Muscle layer of colon (tissue), 2 donors: ENCODE measurements around the gene DISC1.
"Not testable (repeated sequence)": the region's sequence is repeated elsewhere in the genome, so short reads cannot be mapped to it uniquely, and the experiment has no call there.

Experiments
- H3K27ac ChIP-seq: one replicate; pipeline ENCODE4 v1.7.0; 2013; ENCODE audit warnings: low read depth, mild to moderate bottlenecking, low read length, moderate library complexity
- H3K27me3 ChIP-seq, 2 donors: one replicate each; pipeline ENCODE4 v1.7.0; 2013; ENCODE audit warnings: low read length in 2 of 2, mild to moderate bottlenecking in 2 of 2; ENCODE audit not compliant: insufficient read depth in 2 of 2, control insufficient read depth in 1 of 2
- H3K36me3 ChIP-seq: one replicate; pipeline ENCODE4 v1.7.0; 2013; ENCODE audit warnings: mild to moderate bottlenecking, low read length; ENCODE audit not compliant: insufficient read depth
- H3K4me1 ChIP-seq: one replicate; pipeline ENCODE4 v1.7.0; 2013; ENCODE audit warnings: mild to moderate bottlenecking, low read length; ENCODE audit not compliant: insufficient read depth
- H3K4me3 ChIP-seq, 2 donors: one replicate each; pipeline ENCODE4 v1.7.0; 2013; ENCODE audit warnings: low read length in 2 of 2, low read depth in 1 of 2, mild to moderate bottlenecking in 1 of 2, moderate library complexity in 1 of 2
- H3K9ac ChIP-seq: one replicate; pipeline ENCODE4 v1.7.0; 2013; ENCODE audit warnings: low read length
- H3K9me3 ChIP-seq: one replicate; pipeline ENCODE4 v1.7.0; 2013; ENCODE audit warnings: mild to moderate bottlenecking, low read length
- donor health status: abdominal sarcoma.
- donor health status: Adenocarcinoma of cecum.

The DISC1 gene

GRCh38 chr1:231610388-231610787, 16.2 kb upstream of the DISC1 start:
- H3K36me3 ChIP-seq: no peaks in the 10 kb centered on the region
- no peak overlapping the region for H3K9ac ChIP-seq
- H3K4me1 ChIP-seq: no peaks in the 10 kb centered on the region
- H3K9me3 ChIP-seq: no peaks in the 10 kb centered on the region
- no peak overlapping the region for H3K4me3 ChIP-seq
- no peak overlapping the region for H3K27ac ChIP-seq
- no peaks in the 10 kb centered on the region for H3K27me3 ChIP-seq

DNA sequence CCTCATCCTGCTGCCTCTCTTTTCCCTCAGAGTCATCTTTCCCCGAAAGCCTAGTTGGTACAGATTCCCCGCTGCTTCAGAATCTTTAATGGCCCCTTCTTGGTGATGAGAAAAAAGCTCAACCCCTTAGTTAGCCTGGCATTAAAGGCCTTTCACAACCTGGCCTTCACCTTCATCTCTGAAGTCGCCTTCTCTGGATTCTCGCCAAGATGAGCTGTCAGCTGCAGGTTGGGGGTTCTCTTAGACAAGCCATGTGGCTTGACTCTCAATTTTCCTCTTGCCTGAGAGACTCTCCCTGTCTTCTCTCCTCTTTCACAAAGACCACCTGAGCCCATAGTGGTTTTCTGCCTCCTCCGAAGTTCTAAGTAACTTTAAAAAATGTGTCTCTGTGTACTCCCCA, 15.5 kb upstream of the DISC1 start:
- Histone ChIP-seq H3K27me3 (no peaks in the 10 kb centered on the region), H3K9me3 (no peaks in the 10 kb centered on the region), H3K27ac (no peak overlapping the region), H3K4me1 (no peaks in the 10 kb centered on the region), H3K4me3 (no peak overlapping the region), H3K36me3 (no peaks in the 10 kb centered on the region), H3K9ac (no peak overlapping the region)

GRCh38 chr1:231611851-231612250, 14.7 kb upstream of the DISC1 start:
- Histone ChIP-seq H3K27me3 (no peaks in the 10 kb centered on the region), H3K4me3 (no peak overlapping the region), H3K27ac (no peak overlapping the region)

DNA sequence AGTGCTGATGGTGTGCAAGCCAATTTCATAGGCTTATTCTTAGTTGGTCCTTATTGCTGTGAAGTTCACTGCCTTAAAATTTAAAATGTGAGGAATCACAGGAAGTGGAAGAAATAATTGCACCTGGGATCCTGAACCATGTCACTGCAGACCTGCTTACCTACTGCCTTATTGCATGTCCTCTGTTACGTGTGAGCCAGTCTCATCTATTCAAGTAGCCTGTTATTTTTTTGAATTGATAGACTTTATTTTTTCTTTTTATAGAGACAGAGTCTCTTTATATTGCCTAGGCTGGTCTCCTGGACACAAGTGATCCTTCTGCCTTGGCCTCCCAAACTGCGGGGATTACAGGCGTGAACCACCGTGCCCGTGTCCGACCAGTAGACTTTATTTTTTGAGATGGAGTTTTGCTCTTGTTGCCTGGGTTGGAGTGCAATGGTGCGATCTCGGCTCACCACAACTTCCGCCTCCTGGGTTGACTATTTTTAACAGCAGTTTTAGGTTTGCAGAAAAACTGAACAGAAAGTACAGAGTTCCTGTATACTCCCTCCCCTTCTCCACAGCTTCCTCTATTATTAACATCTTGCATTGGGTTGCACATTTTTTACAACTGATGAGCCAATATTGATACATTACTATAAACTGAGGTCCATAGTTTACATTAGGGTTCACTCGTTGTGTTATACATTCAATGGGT, 14.0 kb upstream of the DISC1 start:
- Histone ChIP-seq H3K9ac (no peak overlapping the region), H3K4me1 (no peaks in the 10 kb centered on the region), H3K4me3 (no peak overlapping the region), H3K27ac (no peak overlapping the region), H3K27me3 (no peaks in the 10 kb centered on the region), H3K36me3 (no peaks in the 10 kb centered on the region), H3K9me3 (no peaks in the 10 kb centered on the region)

More at GRCh38 chr1:231611851-231612250, 14.7 kb upstream of the DISC1 start:
- Histone ChIP-seq H3K36me3 (no peaks in the 10 kb centered on the region), H3K9ac (no peak overlapping the region), H3K4me1 (no peaks in the 10 kb centered on the region), H3K9me3 (no peaks in the 10 kb centered on the region)

- no peaks in the 10 kb centered on the region for H3K9me3 ChIP-seq
- no peaks in the 10 kb centered on the region for H3K27me3 ChIP-seq
- H3K36me3 ChIP-seq: no peaks in the 10 kb centered on the region
- no peaks in the 10 kb centered on the region for H3K4me1 ChIP-seq
- H3K27ac ChIP-seq: no peak overlapping the region
- no peak overlapping the region for H3K4me3 ChIP-seq
- no peak overlapping the region for H3K9ac ChIP-seq
These were observed 12.9 kb upstream of the DISC1 start for GRCh38 chr1:231613419-231614349.

DNA sequence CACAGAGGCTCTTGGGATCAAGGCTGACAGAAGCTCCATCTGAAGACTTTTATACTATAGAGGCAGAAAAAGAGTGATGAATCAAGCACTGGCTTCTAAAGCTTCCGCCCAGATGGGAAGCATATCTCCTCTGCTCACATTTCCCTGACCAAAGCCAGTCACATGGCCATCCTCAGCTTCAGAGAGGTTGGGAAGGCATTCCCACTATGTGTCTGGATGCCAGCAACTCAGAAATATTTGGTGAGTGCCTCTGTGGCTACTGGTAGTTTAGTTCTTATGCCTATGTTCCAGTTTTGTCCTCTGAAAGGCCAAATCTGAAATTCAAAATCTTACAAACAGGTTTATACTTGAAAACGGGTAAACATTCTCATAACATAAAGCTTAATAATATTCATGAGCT, 9.9 kb upstream of the DISC1 start:
- H3K27ac ChIP-seq: no peak overlapping the region
- no peaks in the 10 kb centered on the region for H3K4me1 ChIP-seq
- H3K9me3 ChIP-seq: no peaks in the 10 kb centered on the region
- H3K9ac ChIP-seq: no peak overlapping the region
- H3K36me3 ChIP-seq: no peaks in the 10 kb centered on the region
- H3K27me3 ChIP-seq: no peaks in the 10 kb centered on the region
- H3K4me3 ChIP-seq: no peak overlapping the region

GRCh38 chr1:231618609-231619256, 7.9 kb upstream of the DISC1 start:
- Histone ChIP-seq H3K27ac (no peak overlapping the region), H3K4me1 (no peaks in the 10 kb centered on the region), H3K36me3 (no peaks in the 10 kb centered on the region), H3K27me3 (no peaks in the 10 kb centered on the region), H3K9ac (no peak overlapping the region), H3K9me3 (no peaks in the 10 kb centered on the region), H3K4me3 (no peak overlapping the region)

DNA sequence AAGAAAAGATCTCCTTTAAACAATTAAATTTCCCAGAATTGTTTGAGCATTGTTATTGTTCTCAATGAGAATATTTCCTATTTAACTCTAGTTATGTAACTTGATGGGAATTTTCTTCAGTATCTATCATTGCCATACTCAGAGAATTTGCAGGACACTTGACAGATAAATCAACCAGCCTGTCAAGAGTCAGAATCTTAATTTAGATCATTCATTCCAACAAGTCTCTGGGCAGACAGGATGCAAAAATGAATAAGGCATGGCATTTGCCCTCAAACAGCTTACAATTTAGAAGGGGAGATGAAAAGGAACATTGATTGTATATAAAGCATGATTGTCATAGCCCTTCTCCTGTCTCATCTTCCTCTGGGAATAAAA, 7.3 kb upstream of the DISC1 start:
- H3K9ac ChIP-seq: no peak overlapping the region

DNA sequence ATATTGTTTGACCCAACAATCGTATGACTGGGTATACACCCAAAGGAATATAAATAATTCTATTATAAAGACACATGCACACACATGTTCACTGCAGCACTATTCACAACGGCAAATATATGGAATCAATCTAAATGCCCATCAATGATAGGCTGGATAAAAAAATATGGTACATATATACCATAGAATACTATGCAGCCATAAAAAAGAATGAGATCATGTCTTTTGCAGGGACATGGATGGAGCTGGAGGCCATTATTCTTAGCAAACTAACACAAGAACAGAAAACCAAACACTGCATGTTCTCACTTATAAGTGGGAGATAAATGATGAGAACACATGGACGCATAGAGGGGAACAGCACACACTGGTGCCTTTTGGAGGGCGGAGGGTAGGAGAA, 1.5 kb upstream of the DISC1 start:
- not testable (repeated sequence) for H3K9me3 ChIP-seq, H3K36me3 ChIP-seq, H3K27me3 ChIP-seq

More for the DNA sequence above, 7.3 kb upstream of the DISC1 start:
- Histone ChIP-seq H3K27ac (no peak overlapping the region), H3K4me3 (no peak overlapping the region), H3K36me3 (no peaks in the 10 kb centered on the region), H3K9me3 (no peaks in the 10 kb centered on the region), H3K27me3 (no peaks in the 10 kb centered on the region), H3K4me1 (no peaks in the 10 kb centered on the region)

GRCh38 chr1:231625975-231626534, 535 bp upstream of the DISC1 start:
- Histone ChIP-seq H3K4me1 (peaks cover 6% of the 10 kb centered on the region), H3K27me3 (peaks cover 0 to 6% of the 10 kb centered on the region in 2 donors), H3K9ac (no peak overlapping the region), H3K27ac (no peak overlapping the region), H3K4me3 (peak overlapping the region; percentile 66 to 75), H3K9me3 (no peaks in the 10 kb centered on the region), H3K36me3 (no peaks in the 10 kb centered on the region)

More for the DNA sequence above, 1.5 kb upstream of the DISC1 start:
- not testable (repeated sequence) for H3K4me3 ChIP-seq, H3K27ac ChIP-seq, H3K9ac ChIP-seq, H3K4me1 ChIP-seq

DNA sequence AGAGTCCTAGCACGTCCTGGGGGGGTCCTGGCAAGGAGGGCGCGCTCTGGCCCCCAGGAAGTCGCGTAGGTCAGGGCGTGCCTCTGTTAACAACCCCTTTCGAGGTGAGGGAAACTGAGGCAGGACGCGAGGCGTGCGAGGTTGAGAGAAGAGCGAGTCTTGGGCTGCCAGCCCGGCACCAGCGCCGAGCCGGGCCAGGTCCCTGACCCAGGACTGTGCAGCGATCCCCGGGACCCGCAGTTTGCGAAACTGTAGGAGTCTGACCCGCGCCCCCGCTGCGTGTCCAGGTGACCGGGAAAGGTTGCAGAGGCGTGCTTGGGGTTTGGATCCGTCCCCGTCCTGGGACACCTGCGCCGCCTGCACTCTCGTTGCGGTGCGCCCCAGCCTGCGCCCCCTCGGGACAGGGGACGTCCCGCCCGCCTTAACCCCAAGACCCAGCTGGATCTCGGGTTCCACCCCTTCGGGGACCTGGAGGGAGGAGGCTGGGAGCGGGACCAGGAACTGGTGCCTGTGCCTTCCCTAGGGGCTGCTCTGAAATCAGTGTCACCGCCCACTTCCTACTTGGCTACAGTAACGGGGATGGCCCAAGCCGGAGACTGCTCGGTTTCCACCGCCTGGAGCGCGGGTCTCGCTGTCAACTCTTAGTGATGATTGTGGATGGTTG, 493 bp downstream of the DISC1 start:
- Histone ChIP-seq H3K27me3 (peaks cover 0 to 6% of the 10 kb centered on the region in 2 donors), H3K9ac (no peak overlapping the region), H3K27ac (peak overlapping the region; percentile 65), H3K4me3 (peak overlapping the region; percentile 66 to 75), H3K4me1 (peaks cover 6% of the 10 kb centered on the region), H3K36me3 (no peaks in the 10 kb centered on the region), H3K9me3 (no peaks in the 10 kb centered on the region)
